ENCODE data around the gene RASA3. TPM values are rescaled to one million over a fixed set of nuclear protein-coding genes. Genes with fewer than 3 reads are reported as not detected.
"Not testable (repeated sequence)": the region's sequence is repeated elsewhere in the genome, so short reads cannot be mapped to it uniquely, and the experiment has no call there.

The RASA3 gene
- total RNA-seq, 1 donor from 2014 or later, result 17.3 TPM

DNA sequence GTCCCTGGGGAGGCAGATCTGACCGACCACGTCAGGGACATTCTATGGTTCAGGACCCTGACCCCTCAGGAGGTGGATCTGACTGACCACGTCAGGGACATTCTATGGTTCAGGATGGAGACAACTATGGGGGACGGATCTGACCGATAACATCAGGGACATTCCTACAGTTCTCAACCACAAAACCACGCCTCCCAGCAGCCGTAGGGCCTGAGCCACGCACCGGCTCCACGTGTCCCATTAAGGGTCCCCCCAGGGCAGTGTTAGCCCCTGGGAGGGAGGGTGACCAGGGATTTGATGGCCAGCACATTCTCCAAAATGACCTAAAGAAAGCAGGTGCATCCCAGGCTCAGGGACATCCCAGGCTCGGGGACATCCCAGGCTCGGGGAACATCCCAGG lies 109.5 kb downstream of the RASA3 start:
- TF ChIP-seq, protein P1, sequence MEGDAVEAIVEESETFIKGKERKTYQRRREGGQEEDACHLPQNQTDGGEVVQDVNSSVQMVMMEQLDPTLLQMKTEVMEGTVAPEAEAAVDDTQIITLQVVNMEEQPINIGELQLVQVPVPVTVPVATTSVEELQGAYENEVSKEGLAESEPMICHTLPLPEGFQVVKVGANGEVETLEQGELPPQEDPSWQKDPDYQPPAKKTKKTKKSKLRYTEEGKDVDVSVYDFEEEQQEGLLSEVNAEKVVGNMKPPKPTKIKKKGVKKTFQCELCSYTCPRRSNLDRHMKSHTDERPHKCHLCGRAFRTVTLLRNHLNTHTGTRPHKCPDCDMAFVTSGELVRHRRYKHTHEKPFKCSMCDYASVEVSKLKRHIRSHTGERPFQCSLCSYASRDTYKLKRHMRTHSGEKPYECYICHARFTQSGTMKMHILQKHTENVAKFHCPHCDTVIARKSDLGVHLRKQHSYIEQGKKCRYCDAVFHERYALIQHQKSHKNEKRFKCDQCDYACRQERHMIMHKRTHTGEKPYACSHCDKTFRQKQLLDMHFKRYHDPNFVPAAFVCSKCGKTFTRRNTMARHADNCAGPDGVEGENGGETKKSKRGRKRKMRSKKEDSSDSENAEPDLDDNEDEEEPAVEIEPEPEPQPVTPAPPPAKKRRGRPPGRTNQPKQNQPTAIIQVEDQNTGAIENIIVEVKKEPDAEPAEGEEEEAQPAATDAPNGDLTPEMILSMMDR (IDR thresholded peaks at IDR 0.05), result no peak
- DNase-seq, result no peak
- H3K4me1 ChIP-seq, result peaks cover 21% of the 10 kb centered on the region
- H3K9me3 ChIP-seq, result no peaks in the 10 kb centered on the region
- intact Hi-C loops (cut with DNase I), result no loop called here
- H3K27ac ChIP-seq, result no peak overlapping the region
- H3K27me3 ChIP-seq, result no peaks in the 10 kb centered on the region
- H3K4me3 ChIP-seq, result no peak overlapping the region
- peaks cover 41% of the 10 kb centered on the region for H3K36me3 ChIP-seq
- ATAC-seq, result no peak

DNA sequence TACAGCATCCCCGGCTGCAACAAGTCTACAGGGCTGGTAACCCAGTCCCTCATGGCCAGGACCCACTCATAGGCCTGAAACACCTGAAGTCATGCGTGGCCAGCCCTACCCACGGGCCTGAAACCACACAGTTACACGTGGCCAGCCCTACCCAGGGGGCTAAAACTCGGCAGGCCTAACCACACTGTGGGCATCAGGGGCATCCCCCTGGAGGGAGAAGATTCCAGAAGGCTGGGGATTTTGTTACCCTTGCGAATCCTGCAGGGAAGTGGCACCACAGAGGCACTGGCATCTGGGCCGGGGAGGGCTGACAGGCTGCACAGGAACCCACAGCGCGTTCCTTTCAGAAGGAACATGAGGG lies 110.1 kb downstream of the RASA3 start:
- TF ChIP-seq, protein P1 (IDR thresholded peaks at IDR 0.05), result no peak
- Histone ChIP-seq H3K36me3 (peaks cover 43% of the 10 kb centered on the region), H3K27me3 (no peaks in the 10 kb centered on the region), H3K9me3 (no peaks in the 10 kb centered on the region), H3K4me1 (peaks cover 16% of the 10 kb centered on the region), H3K4me3 (no peak overlapping the region), H3K27ac (no peak overlapping the region)
- intact Hi-C loops (cut with DNase I), result no loop called here
- ATAC-seq (no peak), DNase-seq (no peak)

DNA sequence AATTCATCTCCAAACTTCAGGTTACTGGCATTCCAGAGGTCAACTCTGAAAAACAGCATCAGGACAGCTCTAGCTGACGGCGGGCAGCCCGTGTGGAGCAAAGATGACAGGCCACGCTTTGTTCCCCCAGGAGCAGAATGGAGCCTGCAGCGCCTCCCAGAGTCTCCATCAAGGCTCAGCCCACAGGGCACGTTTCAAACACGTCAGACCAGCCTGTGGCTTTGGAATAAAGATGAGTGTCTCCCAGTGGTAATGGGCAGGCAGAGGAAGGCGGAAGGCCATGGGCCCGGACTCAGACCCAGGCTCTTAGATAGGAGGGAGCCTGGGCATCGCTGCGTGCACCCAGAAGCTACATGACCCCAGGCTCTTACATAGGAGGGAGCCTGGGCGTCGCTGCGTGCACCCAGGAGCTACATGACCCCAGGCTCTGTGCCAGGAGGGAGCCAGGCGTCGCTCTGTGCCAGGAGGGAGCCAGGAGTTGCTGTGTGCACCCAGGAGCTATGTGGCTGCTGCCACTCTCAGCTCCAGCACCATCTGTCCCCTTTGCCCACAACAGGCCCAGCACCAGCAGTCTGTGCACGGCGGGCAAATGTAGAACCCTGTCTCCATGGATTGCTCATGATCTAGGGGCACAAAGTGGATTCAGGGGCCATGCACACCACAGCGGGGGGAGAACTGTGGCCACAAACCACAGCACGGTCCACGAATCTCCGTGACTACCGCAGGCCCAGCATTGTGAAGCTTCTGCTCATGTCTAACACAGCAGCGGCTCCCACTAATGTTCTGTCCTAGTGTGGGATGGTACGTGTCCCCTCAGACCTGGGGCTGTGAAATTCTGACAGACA lies 110.7 kb downstream of the RASA3 start:
- peaks cover 11% of the 10 kb centered on the region for H3K4me1 ChIP-seq
- peaks cover 42% of the 10 kb centered on the region for H3K36me3 ChIP-seq
- intact Hi-C loops (cut with DNase I), result no loop called here
- TF ChIP-seq, protein P1 (IDR thresholded peaks at IDR 0.05), result no peak
- H3K4me3 ChIP-seq, result no peak overlapping the region
- no peaks in the 10 kb centered on the region for H3K9me3 ChIP-seq
- no peak for ATAC-seq
- H3K27ac ChIP-seq, result no peak overlapping the region
- H3K27me3 ChIP-seq, result no peaks in the 10 kb centered on the region
- no peak for DNase-seq

DNA sequence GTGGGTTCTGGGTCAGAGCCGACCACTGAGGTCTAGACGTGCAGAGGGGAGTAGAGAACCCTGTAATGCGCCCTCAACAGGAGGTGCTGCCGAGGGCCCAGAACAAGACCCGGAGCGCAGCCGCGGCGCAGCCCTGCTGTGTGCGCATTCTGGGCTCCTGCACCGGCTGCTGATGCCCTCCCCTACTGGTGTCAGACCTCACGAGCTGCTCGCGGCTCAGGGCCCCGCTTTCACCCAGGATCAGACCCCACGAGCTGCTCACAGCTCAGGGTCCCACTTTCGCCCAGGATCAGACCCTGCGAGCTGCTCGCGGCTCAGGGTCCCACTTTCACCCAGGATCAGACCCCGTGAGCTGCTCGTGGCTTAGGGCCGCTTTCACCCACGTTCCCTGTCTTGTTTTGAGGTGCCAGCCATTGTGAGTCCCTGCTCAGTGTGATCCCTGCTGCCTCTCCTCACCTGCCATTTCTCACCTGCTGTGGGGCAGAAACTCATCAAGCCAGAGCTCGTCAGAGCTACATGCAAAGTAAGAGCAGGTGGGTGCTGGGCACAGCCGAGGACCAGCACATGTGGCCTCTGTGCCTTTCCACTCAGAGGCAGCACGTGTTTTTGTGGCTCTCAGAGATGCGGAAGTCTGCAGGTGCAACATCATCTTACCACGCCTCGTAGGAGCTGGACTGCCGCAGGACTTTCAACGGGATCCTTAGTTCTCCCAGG lies 111.5 kb downstream of the RASA3 start:
- H3K4me1 ChIP-seq, result peaks cover 4% of the 10 kb centered on the region
- DNase-seq (no peak), ATAC-seq (no peak)
- H3K27ac ChIP-seq, result no peak overlapping the region
- peaks cover 39% of the 10 kb centered on the region for H3K36me3 ChIP-seq
- no peaks in the 10 kb centered on the region for H3K27me3 ChIP-seq
- TF ChIP-seq, protein P1 (IDR thresholded peaks at IDR 0.05), result no peak
- intact Hi-C loops (cut with DNase I), result no loop called here
- no peak overlapping the region for H3K4me3 ChIP-seq
- no peaks in the 10 kb centered on the region for H3K9me3 ChIP-seq

DNA sequence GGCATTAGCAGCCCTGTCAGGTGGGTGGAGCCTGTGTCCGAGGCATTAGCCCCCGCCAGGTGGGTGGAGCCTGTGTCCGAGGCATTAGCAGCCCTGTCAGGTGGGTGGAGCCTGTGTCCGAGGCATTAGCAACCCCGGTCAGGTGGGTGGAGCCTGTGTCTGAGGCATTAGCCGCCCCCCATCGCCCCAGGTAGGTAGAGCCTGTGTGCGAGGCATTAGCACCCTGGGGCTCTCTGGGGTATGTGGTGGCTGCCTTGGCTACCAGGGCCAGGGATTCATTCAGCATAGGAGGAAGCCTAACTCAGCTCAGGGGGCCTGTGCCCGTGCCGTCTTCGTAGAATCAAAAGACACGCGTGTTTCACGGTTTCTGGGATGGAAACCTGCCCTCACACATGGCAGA lies 112.3 kb downstream of the RASA3 start:
- intact Hi-C loops (cut with DNase I); ATAC-seq; H3K9me3 ChIP-seq; H3K27me3 ChIP-seq; DNase-seq; H3K4me3 ChIP-seq; H3K4me1 ChIP-seq; H3K27ac ChIP-seq: not testable (repeated sequence)
- H3K36me3 ChIP-seq, result peaks cover 44% of the 10 kb centered on the region

DNA sequence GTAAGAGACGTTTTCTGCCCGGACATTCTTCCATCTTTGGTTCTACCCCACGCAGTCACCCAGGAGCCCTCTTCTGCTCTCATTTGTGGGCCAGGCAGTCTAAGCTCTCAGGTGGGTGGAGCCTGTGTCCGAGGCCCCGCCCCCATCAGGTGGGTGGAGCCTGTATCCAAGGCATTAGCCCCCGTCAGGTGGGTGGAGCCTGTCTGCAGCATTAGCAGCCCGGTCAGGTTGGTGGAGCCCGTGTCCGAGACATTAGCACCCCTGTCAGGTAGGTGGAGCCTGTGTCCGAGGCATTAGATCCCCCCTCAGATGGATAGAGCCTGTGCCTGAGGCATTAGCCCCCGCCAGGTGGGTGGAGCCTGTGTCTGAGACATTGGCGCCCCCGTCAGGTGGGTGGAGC lies 113.1 kb downstream of the RASA3 start:
- H3K4me1 ChIP-seq, result no peaks in the 10 kb centered on the region
- DNase-seq, result no peak
- TF ChIP-seq, protein P1 (IDR thresholded peaks at IDR 0.05), result no peak
- no peak for ATAC-seq
- intact Hi-C loops (cut with DNase I), result no loop called here
- H3K27me3 ChIP-seq, result no peaks in the 10 kb centered on the region
- no peaks in the 10 kb centered on the region for H3K9me3 ChIP-seq
- peaks cover 52% of the 10 kb centered on the region for H3K36me3 ChIP-seq
- H3K27ac ChIP-seq, result no peak overlapping the region
- no peak overlapping the region for H3K4me3 ChIP-seq

All from upper lobe of right lung (tissue), 1 donor.